Mesodermal cell (in vitro differentiated cells): ENCODE measurements around the gene ADCY7.

Source experiments
- H3K27ac ChIP-seq: 2 replicates; pipeline ENCODE4 v1.7.0; 2013; ENCODE audit warnings: mild to moderate bottlenecking, low read depth, low read length, moderate library complexity; ENCODE audit not compliant: severe bottlenecking
- H3K36me3 ChIP-seq: 2 replicates; pipeline ENCODE4 v1.7.1; 2013; ENCODE audit warnings: mild to moderate bottlenecking, low read length, moderate library complexity; ENCODE audit not compliant: control insufficient read depth, insufficient read depth
- H3K4me1 ChIP-seq: one replicate; pipeline ENCODE4 v1.7.1; 2013; ENCODE audit warnings: mild to moderate bottlenecking, low read length; ENCODE audit not compliant: insufficient read depth, control insufficient read depth, poor library complexity, severe bottlenecking
- H3K4me3 ChIP-seq: 2 replicates; pipeline ENCODE4 v1.7.0; 2013; ENCODE audit warnings: low read length, control low read depth, mild to moderate bottlenecking; ENCODE audit not compliant: insufficient read depth, poor library complexity, severe bottlenecking; ENCODE audit errors: extremely low read depth
- H3K9me3 ChIP-seq: 2 replicates; pipeline ENCODE4 v1.7.1; 2013; ENCODE audit warnings: mild to moderate bottlenecking, low read length, moderate library complexity; ENCODE audit not compliant: control insufficient read depth
- WGBS, 2 experiments: methylation state at CpG; one replicate each; pipeline ENCODE4 v1.1.5; 2013; ENCODE audit warnings: missing lambda C conversion rate in 2 of 2; ENCODE audit not compliant: insufficient coverage in 2 of 2; 5-methylcytosine and 5-hydroxymethylcytosine counted together

The ADCY7 gene

GRCh38 chr16:50261160-50261706 lies 5.1 kb upstream of the ADCY7 start:
- H3K9me3 ChIP-seq, result no peaks in the 10 kb centered on the region
- 78 to 86% methylated on average over 8 to 9 of the region's 9 CpGs for WGBS, 2 experiments
- no peaks in the 10 kb centered on the region for H3K36me3 ChIP-seq
- no peak overlapping the region for H3K27ac ChIP-seq
- no peak overlapping the region for H3K4me3 ChIP-seq
- H3K4me1 ChIP-seq, result peaks cover 19% of the 10 kb centered on the region

- Histone ChIP-seq H3K4me1 (peaks cover 24% of the 10 kb centered on the region), H3K9me3 (no peaks in the 10 kb centered on the region), H3K4me3 (no peak overlapping the region), H3K36me3 (no peaks in the 10 kb centered on the region), H3K27ac (no peak overlapping the region)
- WGBS, 2 experiments, result 83 to 87% methylated on average over 7 to 9 of the region's 11 CpGs
Measured at GRCh38 chr16:50261707-50262235, 4.6 kb upstream of the ADCY7 start.

- Histone ChIP-seq H3K36me3 (no peaks in the 10 kb centered on the region), H3K27ac (no peak overlapping the region), H3K4me1 (peaks cover 36% of the 10 kb centered on the region), H3K9me3 (no peaks in the 10 kb centered on the region), H3K4me3 (no peak overlapping the region)
- 88 to 91% methylated on average over 12 to 15 of the region's 16 CpGs for WGBS, 2 experiments
Measured at GRCh38 chr16:50263060-50263909, 3.1 kb upstream of the ADCY7 start.

- 90 to 95% methylated on average over 1 to 7 of the region's 8 CpGs for WGBS, 2 experiments
- Histone ChIP-seq H3K9me3 (no peaks in the 10 kb centered on the region), H3K36me3 (no peaks in the 10 kb centered on the region), H3K27ac (no peak overlapping the region), H3K4me1 (peaks cover 36% of the 10 kb centered on the region), H3K4me3 (no peak overlapping the region)
Measured at GRCh38 chr16:50263940-50264929, 2.1 kb upstream of the ADCY7 start.

- Histone ChIP-seq H3K9me3 (no peaks in the 10 kb centered on the region), H3K36me3 (no peaks in the 10 kb centered on the region), H3K4me1 (peaks cover 36% of the 10 kb centered on the region), H3K27ac (no peak overlapping the region), H3K4me3 (no peak overlapping the region)
- 100% methylated on average over 1 of the region's 2 CpGs; no CpG with 5 or more reads in 1 of the 2 experiments for WGBS, 2 experiments
Measured at GRCh38 chr16:50265260-50265659, 1.1 kb upstream of the ADCY7 start.

GRCh38 chr16:50265716-50266336 lies 525 bp upstream of the ADCY7 start:
- Histone ChIP-seq H3K4me3 (no peak overlapping the region), H3K27ac (peak overlapping the region; percentile 59), H3K9me3 (no peaks in the 10 kb centered on the region), H3K4me1 (peaks cover 36% of the 10 kb centered on the region), H3K36me3 (peaks cover 4% of the 10 kb centered on the region)
- WGBS, 2 experiments, result 83 to 90% methylated on average over 2 to 6 of the region's 10 CpGs

- Histone ChIP-seq H3K9me3 (no peaks in the 10 kb centered on the region), H3K36me3 (peaks cover 5% of the 10 kb centered on the region), H3K27ac (no peak overlapping the region), H3K4me3 (no peak overlapping the region), H3K4me1 (peaks cover 34% of the 10 kb centered on the region)
- WGBS, 2 experiments, result 93 to 100% methylated on average over 6 of the region's 8 CpGs
Measured at GRCh38 chr16:50267151-50267631, 840 bp downstream of the ADCY7 start.

GRCh38 chr16:50267651-50268050 lies 1.3 kb downstream of the ADCY7 start:
- peaks cover 5% of the 10 kb centered on the region for H3K36me3 ChIP-seq
- H3K27ac ChIP-seq, result no peak overlapping the region
- 80 to 90% methylated on average over 1 of the region's 3 CpGs for WGBS, 2 experiments
- H3K4me1 ChIP-seq, result peaks cover 38% of the 10 kb centered on the region
- H3K4me3 ChIP-seq, result no peak overlapping the region
- no peaks in the 10 kb centered on the region for H3K9me3 ChIP-seq

- Histone ChIP-seq H3K9me3 (no peaks in the 10 kb centered on the region), H3K4me1 (peaks cover 38% of the 10 kb centered on the region), H3K36me3 (peaks cover 5% of the 10 kb centered on the region), H3K4me3 (no peak overlapping the region), H3K27ac (no peak overlapping the region)
- WGBS, 2 experiments, result 96 to 100% methylated on average over 4 to 5 of the region's 5 CpGs
Measured at GRCh38 chr16:50268352-50268751, 2.0 kb downstream of the ADCY7 start.
